ENCODE measurements around the gene APP.

Gene APP

DNA sequence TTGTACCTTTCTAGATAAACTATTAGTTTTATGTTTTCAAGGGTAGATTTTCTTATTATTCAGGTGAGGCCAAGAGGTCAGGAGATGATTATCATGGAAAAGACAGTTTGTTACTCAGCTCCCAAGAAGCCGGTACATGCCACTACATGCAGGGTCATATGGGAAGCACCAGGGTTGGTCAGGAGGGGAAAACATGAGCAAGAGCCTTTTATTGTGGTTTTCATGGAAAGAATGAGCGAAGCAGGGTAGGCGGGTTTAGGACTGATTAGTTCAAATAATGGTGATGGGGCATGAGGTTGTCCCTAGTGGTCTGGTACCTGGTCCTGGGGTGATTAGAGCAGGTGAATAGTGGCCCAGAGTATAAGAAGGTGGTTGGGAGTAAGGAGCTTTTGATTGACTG lies 189.9 kb downstream of the APP start:
- TF ChIP-seq CTCF (IDR thresholded peaks at IDR 0.05; ENCODE audit: borderline replicate concordance, control extremely low read depth, extremely low read depth, insufficient read depth, missing control alignments), result no peak
- in situ Hi-C loops (cut with MboI; ENCODE audit: low sequenced_read_pairs, unreplicated experiment), result no loop called here
- no peak for DNase-seq (ENCODE audit: low spot score)

GRCh38 chr21:25979845-25980616 lies 190.5 kb downstream of the APP start:
- in situ Hi-C loops (cut with MboI; ENCODE audit: low sequenced_read_pairs, unreplicated experiment), result no loop called here
- TF ChIP-seq CTCF (IDR thresholded peaks at IDR 0.05; ENCODE audit: borderline replicate concordance, control extremely low read depth, extremely low read depth, insufficient read depth, missing control alignments), result no peak
- no peak for DNase-seq (ENCODE audit: low spot score)

GRCh38 chr21:25977068-25977611 lies 193.4 kb downstream of the APP start:
- TF ChIP-seq CTCF (IDR thresholded peaks at IDR 0.05; ENCODE audit: borderline replicate concordance, control extremely low read depth, extremely low read depth, insufficient read depth, missing control alignments), result no peak
- in situ Hi-C loops (cut with MboI; ENCODE audit: low sequenced_read_pairs, unreplicated experiment), result no loop called here
- DNase-seq (ENCODE audit: low spot score), result no peak

GRCh38 chr21:25974964-25975363 lies 195.6 kb downstream of the APP start:
- DNase-seq (ENCODE audit: low spot score), result no peak
- TF ChIP-seq CTCF (IDR thresholded peaks at IDR 0.05; ENCODE audit: borderline replicate concordance, control extremely low read depth, extremely low read depth, insufficient read depth, missing control alignments), result no peak
- in situ Hi-C loops (cut with MboI; ENCODE audit: low sequenced_read_pairs, unreplicated experiment), result no loop called here

DNA sequence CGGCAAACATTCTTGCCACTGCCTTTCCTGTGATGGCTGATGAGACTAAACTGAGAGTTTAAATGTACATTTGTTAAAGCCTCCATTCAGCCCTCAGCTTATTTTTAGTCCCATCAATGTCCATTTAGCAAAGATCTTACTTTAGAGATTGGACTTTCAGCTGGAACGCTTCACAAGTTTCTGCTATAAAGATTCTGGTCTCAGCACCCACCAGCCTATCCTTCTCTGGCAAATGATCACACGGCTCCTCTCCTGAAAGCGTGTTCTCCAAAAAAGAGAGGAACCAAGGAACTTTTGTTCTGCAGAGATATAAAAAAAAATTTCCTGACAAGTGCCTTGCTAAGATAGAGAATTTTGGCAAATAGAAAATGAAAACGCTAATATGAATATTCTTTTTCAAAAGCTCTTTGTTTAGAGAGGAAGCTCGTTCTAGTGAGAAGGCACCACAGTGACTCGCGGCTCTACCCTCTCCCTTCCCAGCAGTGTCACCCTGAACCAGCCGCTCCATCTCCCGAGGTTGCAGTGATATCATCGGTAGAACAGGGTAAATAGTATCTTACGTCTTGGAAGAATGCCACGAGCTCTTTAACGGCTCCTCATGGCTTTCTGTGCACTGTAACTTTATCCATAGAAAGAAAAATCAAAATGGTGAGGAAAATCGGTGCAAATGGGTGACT lies 200.2 kb downstream of the APP start:
- no peak for TF ChIP-seq CTCF (IDR thresholded peaks at IDR 0.05; ENCODE audit: borderline replicate concordance, control extremely low read depth, extremely low read depth, insufficient read depth, missing control alignments)
- no peak for DNase-seq (ENCODE audit: low spot score)
- in situ Hi-C loops (cut with MboI; ENCODE audit: low sequenced_read_pairs, unreplicated experiment), result no loop called here

DNA sequence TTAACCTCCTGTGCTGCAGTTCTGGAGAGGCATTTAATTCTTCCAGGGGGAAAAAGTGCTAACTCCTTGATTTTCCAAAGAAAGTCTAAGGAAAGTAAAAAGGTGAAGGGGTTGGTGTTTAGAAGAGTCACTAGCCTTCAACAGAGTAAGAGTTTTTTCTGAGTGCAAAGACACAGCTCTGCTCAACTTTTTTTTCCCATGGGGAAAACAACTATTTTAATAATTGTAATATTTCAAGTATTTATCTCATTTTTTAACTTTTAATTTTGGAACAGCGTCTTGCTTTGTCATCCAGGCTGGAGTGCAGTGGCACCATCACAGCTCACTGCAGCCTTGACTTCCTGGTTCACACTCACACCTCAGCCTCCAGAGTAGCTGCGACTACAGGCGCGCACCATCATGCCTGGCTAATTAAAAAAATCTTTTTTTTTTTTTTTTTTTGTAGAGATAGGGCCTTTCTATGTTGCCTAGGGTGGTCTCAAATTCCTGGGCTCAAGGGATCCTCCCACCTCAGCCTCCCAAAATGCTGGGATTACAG lies 202.6 kb downstream of the APP start:
- no peak for DNase-seq (ENCODE audit: low spot score)
- no peak for TF ChIP-seq CTCF (IDR thresholded peaks at IDR 0.05; ENCODE audit: borderline replicate concordance, control extremely low read depth, extremely low read depth, insufficient read depth, missing control alignments)
- in situ Hi-C loops (cut with MboI; ENCODE audit: low sequenced_read_pairs, unreplicated experiment), result no loop called here
